CD4-positive, alpha-beta memory T cell (primary cell): Measurements from ENCODE around the gene PSEN1. TPM values are rescaled to one million over a fixed set of nuclear protein-coding genes. Genes with fewer than 3 reads are reported as not detected.
A peak's percentile ranks its signal among the peaks of the same experiment; 100 is the strongest.

Source experiments
- CTCF ChIA-PET: fragments of 350-600 bp; sonication (Branson Sonifier 250); formaldehyde crosslinking; loops from one replicate; lab custom pipeline; 2021; ENCODE audit warnings: inconsistent platforms; ENCODE audit not compliant: partially characterized antibody; lab: Charles Lee
- POLR2A ChIA-PET: fragments of 350-600 bp; sonication (Branson Sonifier 250); formaldehyde crosslinking; loops from one replicate; lab custom pipeline; 2021; ENCODE audit not compliant: partially characterized antibody; lab: Charles Lee
- DNase-seq, 5 donors: peaks; one replicate each; pipeline versions ENCODE4 v3.0.0 to v3.0.0-alpha.2; 2020 to 2022; ENCODE audit warnings: mixed read lengths in 1 of 5
- H3K27ac ChIP-seq: one replicate; pipeline ENCODE4 v1.7.0; 2013; ENCODE audit warnings: low read depth, low read length
- H3K27me3 ChIP-seq: 2 replicates; pipeline ENCODE4 v1.7.0; 2013; ENCODE audit warnings: mild to moderate bottlenecking, low read length, moderate library complexity; ENCODE audit not compliant: insufficient read depth
- H3K36me3 ChIP-seq: 2 replicates; pipeline ENCODE4 v1.7.0; 2013; ENCODE audit warnings: mild to moderate bottlenecking, low read length, moderate library complexity; ENCODE audit not compliant: insufficient read depth
- H3K4me1 ChIP-seq: 2 replicates; pipeline ENCODE4 v1.7.0; 2013; ENCODE audit warnings: mild to moderate bottlenecking, low read length, moderate library complexity; ENCODE audit not compliant: insufficient read depth
- H3K4me3 ChIP-seq, 2 donors: one replicate each; pipeline ENCODE4 v1.7.0; 2013; ENCODE audit warnings: low read length in 2 of 2, mild to moderate bottlenecking in 1 of 2
- H3K9me3 ChIP-seq, 2 donors: one replicate each; pipeline ENCODE4 v1.7.0; 2013; ENCODE audit warnings: low read length in 2 of 2, control low read depth in 1 of 2; ENCODE audit not compliant: control insufficient read depth in 1 of 2
- H3K27ac Mint-ChIP-seq, 7 donors: one replicate each; pipeline ENCODE4 v1.8.0; 2020 to 2021; ENCODE audit warnings: mixed read lengths in 7 of 7, mild to moderate bottlenecking in 6 of 7, inconsistent platforms in 3 of 7, moderate library complexity in 3 of 7
- H3K27me3 Mint-ChIP-seq, 2 donors: one replicate each; pipeline ENCODE4 v1.8.0; 2020 to 2021; ENCODE audit warnings: mixed read lengths in 2 of 2
- H3K36me3 Mint-ChIP-seq, 2 donors: one replicate each; pipeline ENCODE4 v1.8.0; 2020 to 2021; ENCODE audit warnings: mixed read lengths in 2 of 2, inconsistent platforms in 1 of 2, mild to moderate bottlenecking in 1 of 2
- H3K4me1 Mint-ChIP-seq, 4 donors: one replicate each; pipeline ENCODE4 v1.8.0; 2020 to 2021; ENCODE audit warnings: mixed read lengths in 4 of 4, mild to moderate bottlenecking in 1 of 4
- H3K4me3 Mint-ChIP-seq, 8 donors: one replicate each; pipeline ENCODE4 v1.8.0; 2020 to 2021; ENCODE audit warnings: mixed read lengths in 8 of 8, mild to moderate bottlenecking in 7 of 8, moderate library complexity in 6 of 8, inconsistent platforms in 3 of 8
- H3K9me3 Mint-ChIP-seq, 8 donors: one replicate each; pipeline ENCODE4 v1.8.0; 2020 to 2021; ENCODE audit warnings: mixed read lengths in 8 of 8, mild to moderate bottlenecking in 5 of 8, inconsistent platforms in 3 of 8, moderate library complexity in 1 of 8
- intact Hi-C: fragments of 100-400 bp; cut with micrococcal nuclease; formaldehyde crosslinking; loops from one replicate; pipeline ENCODE4 v1.15.1; 2023
- polyA plus RNA-seq, 2 donors: library from polyadenylated mRNA; unstranded; fragments of 300-500 nt; fragmentation: Illumina TruSeq; gene quantifications; one replicate each; pipeline ENCODE4 v1.2.3, GENCODE V29; 2021
- total RNA-seq, 2 experiments: library from RNA; stranded (reverse); gene quantifications; one replicate each; pipeline ENCODE4 v1.2.3, GENCODE V29; 2021

The PSEN1 gene
- total and polyA plus RNA-seq, 4 experiments from 2014 or later = 36.0 to 51.7 (median 41.8) TPM

DNA sequence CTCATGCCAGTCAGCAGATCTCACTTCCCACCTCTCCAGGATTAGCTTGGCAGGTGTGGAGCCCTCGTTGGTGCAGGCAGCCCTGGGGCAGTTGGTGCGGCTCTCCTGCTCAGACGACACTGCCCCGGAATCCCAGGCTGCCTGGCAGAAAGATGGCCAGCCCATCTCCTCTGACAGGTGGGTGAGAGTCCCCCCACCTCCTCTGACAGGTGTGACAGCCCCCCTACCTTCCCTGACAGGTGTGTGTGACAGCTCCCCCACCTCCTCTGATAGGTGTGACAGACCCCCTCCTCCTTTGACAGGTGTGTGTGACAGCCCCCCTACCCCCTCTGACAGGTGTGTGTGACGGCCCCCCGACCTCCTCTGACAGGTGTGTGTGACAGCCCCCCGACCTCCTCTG, 127.3 kb downstream of the PSEN1 start:
- H3K27ac Mint-ChIP-seq = no peak overlapping the region

DNA sequence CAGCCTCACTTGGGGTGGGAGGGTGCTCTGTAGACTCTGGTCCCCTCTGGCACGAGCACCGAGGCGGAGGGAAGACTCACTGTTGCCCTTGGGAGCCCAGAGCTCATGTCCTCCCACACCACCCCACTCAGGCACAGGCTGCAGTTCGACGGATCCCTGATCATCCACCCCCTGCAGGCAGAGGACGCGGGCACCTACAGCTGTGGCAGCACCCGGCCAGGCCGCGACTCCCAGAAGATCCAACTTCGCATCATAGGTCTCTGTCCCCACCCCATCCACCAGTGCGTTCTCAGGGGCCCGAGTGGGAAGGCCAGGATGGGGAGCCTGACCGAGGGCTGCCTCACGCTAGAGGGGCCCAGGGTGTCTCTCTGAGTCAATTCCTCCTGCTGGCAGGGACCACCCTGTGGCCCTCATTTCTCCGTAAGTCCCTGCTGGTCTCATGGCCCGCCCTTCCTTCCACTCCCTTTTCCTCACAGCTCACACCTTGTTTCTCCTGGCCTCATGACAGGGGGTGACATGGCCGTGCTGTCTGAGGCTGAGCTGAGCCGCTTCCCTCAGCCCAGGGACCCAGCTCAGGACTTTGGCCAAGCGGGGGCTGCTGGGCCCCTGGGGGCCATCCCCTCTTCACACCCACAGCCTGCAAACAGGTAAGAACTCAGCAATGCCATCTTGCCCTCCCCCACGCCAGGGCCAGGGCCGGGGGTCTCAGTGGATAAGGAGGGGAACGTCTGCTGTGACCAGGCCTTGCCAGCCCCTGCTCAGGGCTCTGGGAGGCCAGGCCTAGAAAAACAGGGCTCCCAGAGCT, 128.0 kb downstream of the PSEN1 start:
- H3K4me3 Mint-ChIP-seq = no peak overlapping the region
- H3K9me3 Mint-ChIP-seq = no peaks in the 10 kb centered on the region
- H3K36me3 Mint-ChIP-seq = no peaks in the 10 kb centered on the region
- no peaks in the 10 kb centered on the region for H3K36me3 ChIP-seq
- H3K27me3 Mint-ChIP-seq = no peaks in the 10 kb centered on the region
- CTCF ChIA-PET = no interaction called here
- no peaks in the 10 kb centered on the region for H3K27me3 ChIP-seq
- no peak overlapping the region for H3K4me3 ChIP-seq
- intact Hi-C loops = no loop called here
- no peaks in the 10 kb centered on the region for H3K9me3 ChIP-seq
- no peak overlapping the region for H3K27ac ChIP-seq
- POLR2A ChIA-PET = no interaction called here
- H3K27ac Mint-ChIP-seq = peak overlapping the region in 1 of 7 donors; percentile 27
- H3K4me1 ChIP-seq = no peaks in the 10 kb centered on the region
- no peak for DNase-seq
- peaks cover 0 to 5% (median under 1%) of the 10 kb centered on the region in 4 donors for H3K4me1 Mint-ChIP-seq

More for the DNA sequence above, 127.3 kb downstream of the PSEN1 start:
- no peaks in the 10 kb centered on the region for H3K9me3 ChIP-seq
- no peak overlapping the region for H3K4me3 Mint-ChIP-seq
- no peaks in the 10 kb centered on the region for H3K27me3 ChIP-seq
- no peaks in the 10 kb centered on the region for H3K36me3 Mint-ChIP-seq
- POLR2A ChIA-PET = no interaction called here
- H3K4me3 ChIP-seq = no peak overlapping the region
- H3K4me1 Mint-ChIP-seq = no peaks in the 10 kb centered on the region
- no peaks in the 10 kb centered on the region for H3K27me3 Mint-ChIP-seq
- H3K9me3 Mint-ChIP-seq = no peaks in the 10 kb centered on the region
- DNase-seq = no peak
- H3K36me3 ChIP-seq = no peaks in the 10 kb centered on the region
- intact Hi-C loops = no loop called here
- H3K4me1 ChIP-seq = no peaks in the 10 kb centered on the region
- CTCF ChIA-PET = no interaction called here
- H3K27ac ChIP-seq = no peak overlapping the region

DNA sequence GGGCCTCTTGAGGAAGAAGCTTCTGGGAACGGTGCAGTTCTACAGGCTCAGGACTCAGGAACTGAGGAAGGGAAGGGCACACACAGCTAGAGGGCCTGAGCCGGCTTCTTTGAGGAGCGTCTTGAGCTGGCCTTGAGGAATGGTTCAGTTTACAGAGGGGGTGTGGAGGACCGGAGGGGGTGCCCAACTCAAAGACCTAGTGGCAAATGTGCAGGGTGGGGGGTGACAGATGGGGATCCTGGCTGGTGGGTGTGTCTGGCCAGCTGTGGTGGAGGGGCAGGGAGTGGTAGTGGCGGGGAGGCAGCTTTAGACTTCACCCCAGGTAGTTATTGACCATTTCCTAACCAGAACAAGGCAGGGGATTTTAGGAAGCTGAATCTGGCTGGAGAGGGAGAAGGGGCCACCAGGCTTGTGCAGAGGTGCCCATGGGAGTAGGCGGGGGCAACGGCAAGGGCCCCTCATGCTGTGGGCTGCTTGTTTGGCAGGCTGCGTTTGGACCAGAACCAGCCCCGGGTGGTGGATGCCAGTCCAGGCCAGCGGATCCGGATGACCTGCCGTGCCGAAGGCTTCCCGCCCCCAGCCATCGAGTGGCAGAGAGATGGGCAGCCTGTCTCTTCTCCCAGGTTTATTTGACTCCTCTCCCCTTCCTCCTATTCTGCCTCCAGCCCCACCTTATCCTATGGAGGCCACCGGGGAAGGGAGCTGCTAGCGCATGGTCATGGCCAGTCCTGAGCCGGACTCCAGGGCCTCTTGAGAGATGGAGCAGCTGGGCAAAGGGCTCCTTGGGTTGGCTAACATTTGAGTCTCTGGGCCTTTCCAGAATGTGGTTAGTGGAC, 128.8 kb downstream of the PSEN1 start:
- Mint-ChIP-seq H3K9me3 (no peaks in the 10 kb centered on the region), H3K4me3 (no peak overlapping the region), H3K36me3 (no peaks in the 10 kb centered on the region), H3K27me3 (no peaks in the 10 kb centered on the region), H3K27ac (no peak overlapping the region), H3K4me1 (peaks cover 0 to 9% (median 2%) of the 10 kb centered on the region in 4 donors)
- no peaks in the 10 kb centered on the region for H3K36me3 ChIP-seq
- H3K9me3 ChIP-seq = no peaks in the 10 kb centered on the region
- no peaks in the 10 kb centered on the region for H3K4me1 ChIP-seq
- no peak for DNase-seq
- H3K27me3 ChIP-seq = no peaks in the 10 kb centered on the region
- ChIA-PET CTCF (no interaction called here), POLR2A (no interaction called here)
- no peak overlapping the region for H3K27ac ChIP-seq
- H3K4me3 ChIP-seq = no peak overlapping the region
- intact Hi-C loops = no loop called here

DNA sequence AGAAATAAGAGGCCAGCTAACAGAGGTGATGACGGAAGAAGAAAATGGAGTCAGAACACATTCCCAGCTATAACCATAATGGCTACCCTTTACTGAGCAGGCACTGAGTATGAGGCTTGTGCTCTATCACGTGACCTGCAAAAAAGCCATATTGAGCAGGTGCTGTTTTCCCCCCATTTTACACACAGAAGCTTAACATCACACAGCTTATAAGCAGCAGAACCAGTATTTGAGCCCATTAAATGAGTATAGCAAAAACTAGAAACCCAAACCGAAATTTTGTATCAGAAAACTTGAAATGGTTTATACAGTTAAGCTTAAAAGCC, 129.4 kb downstream of the PSEN1 start:
- Histone ChIP-seq H3K4me3 (no peak overlapping the region), H3K9me3 (no peaks in the 10 kb centered on the region), H3K36me3 (no peaks in the 10 kb centered on the region), H3K27me3 (no peaks in the 10 kb centered on the region), H3K4me1 (no peaks in the 10 kb centered on the region), H3K27ac (no peak overlapping the region)
- Mint-ChIP-seq H3K27me3 (peaks cover 0 to 1% of the 10 kb centered on the region in 2 donors), H3K27ac (no peak overlapping the region), H3K4me3 (no peak overlapping the region), H3K4me1 (peaks cover 5 to 15% (median 7%) of the 10 kb centered on the region in 4 donors), H3K36me3 (no peaks in the 10 kb centered on the region), H3K9me3 (no peaks in the 10 kb centered on the region)
- CTCF ChIA-PET = no interaction called here
- intact Hi-C loops = no loop called here
- DNase-seq = no peak
- POLR2A ChIA-PET = no interaction called here

DNA sequence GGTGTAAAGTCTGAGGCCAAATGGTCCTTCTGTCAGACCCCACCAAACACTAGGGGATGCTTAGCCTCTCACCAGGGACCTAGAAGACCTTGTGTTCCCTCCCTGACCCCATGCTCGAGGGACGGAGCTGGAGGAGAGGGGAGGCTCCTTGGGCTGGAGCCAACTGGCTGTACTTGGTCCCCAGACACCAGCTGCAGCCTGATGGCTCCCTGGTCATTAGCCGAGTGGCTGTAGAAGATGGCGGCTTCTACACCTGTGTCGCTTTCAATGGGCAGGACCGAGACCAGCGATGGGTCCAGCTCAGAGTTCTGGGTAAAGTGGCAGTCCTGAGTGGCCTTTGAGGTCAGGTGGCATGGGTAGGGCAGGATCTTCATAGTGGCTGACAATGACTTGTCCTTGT, 130.0 kb downstream of the PSEN1 start:
- POLR2A ChIA-PET = no interaction called here
- Mint-ChIP-seq H3K27ac (peak overlapping the region in 1 of 7 donors; percentile 12), H3K4me3 (no peak overlapping the region), H3K36me3 (no peaks in the 10 kb centered on the region), H3K9me3 (no peaks in the 10 kb centered on the region), H3K4me1 (peaks cover 6 to 18% (median 9%) of the 10 kb centered on the region in 4 donors), H3K27me3 (peaks cover 0 to 1% of the 10 kb centered on the region in 2 donors)
- intact Hi-C loops = no loop called here
- H3K4me1 ChIP-seq = no peaks in the 10 kb centered on the region
- no peaks in the 10 kb centered on the region for H3K27me3 ChIP-seq
- no peak overlapping the region for H3K4me3 ChIP-seq
- H3K36me3 ChIP-seq = no peaks in the 10 kb centered on the region
- DNase-seq = no peak
- CTCF ChIA-PET = no interaction called here
- H3K27ac ChIP-seq = no peak overlapping the region
- no peaks in the 10 kb centered on the region for H3K9me3 ChIP-seq

DNA sequence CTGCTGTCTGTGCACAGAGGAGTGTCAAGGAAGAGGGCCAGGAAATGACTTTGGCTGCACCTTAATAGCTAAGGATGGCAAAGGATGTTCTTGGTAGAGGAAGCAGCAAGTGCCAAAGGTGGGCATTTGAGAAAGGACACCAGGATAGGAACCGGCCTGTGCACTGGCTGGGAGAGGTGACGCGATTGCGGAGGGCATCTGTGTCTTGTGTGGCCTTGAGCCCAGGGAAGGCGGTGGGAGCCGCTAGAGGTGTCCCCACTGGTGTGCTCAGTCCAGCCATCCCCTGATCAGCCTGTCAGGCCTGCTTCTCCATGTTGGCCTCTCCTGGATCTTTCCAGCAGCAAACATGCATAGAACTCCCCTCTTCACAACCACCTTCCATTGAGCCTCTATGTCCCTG, 131.2 kb downstream of the PSEN1 start:
- H3K27me3 ChIP-seq = no peaks in the 10 kb centered on the region
- no peaks in the 10 kb centered on the region for H3K36me3 ChIP-seq
- peaks cover 6 to 18% (median 9%) of the 10 kb centered on the region in 4 donors for H3K4me1 Mint-ChIP-seq
- no peak overlapping the region for H3K4me3 Mint-ChIP-seq
- intact Hi-C loops = no loop called here
- no peaks in the 10 kb centered on the region for H3K4me1 ChIP-seq
- peaks cover 0 to 1% of the 10 kb centered on the region in 2 donors for H3K27me3 Mint-ChIP-seq
- H3K9me3 ChIP-seq = no peaks in the 10 kb centered on the region
- no peak for DNase-seq
- H3K27ac Mint-ChIP-seq = peak overlapping the region in 1 of 7 donors; percentile 25
- no peak overlapping the region for H3K4me3 ChIP-seq
- no peaks in the 10 kb centered on the region for H3K9me3 Mint-ChIP-seq
- ChIA-PET POLR2A (no interaction called here), CTCF (interaction anchor here (0.7 kb wide), 1 partner anchor 28 kb away, joined by 3 read pairs; no protein-coding TSS in a partner anchor)
- peaks cover 4 to 6% of the 10 kb centered on the region in 2 donors for H3K36me3 Mint-ChIP-seq
- no peak overlapping the region for H3K27ac ChIP-seq
